Testis (tissue), 3 donors: Measurements from ENCODE around the gene TGFBI. TPM values are rescaled to one million over a fixed set of nuclear protein-coding genes. Genes with fewer than 3 reads are reported as not detected.

Experiments
- DNase-seq: peaks from one replicate; pipeline ENCODE4 v3.0.0-alpha.2; 2019
- H3K27ac ChIP-seq, 2 donors: fragments of 200-600 bp; sonication (generic); one replicate each; pipeline ENCODE4 v1.5.1; 2019
- H3K27me3 ChIP-seq: fragments of 200-600 bp; sonication (generic); one replicate; pipeline ENCODE4 v1.5.1; 2019
- H3K36me3 ChIP-seq: fragments of 200-600 bp; sonication (generic); one replicate; pipeline ENCODE4 v1.5.1; 2017; ENCODE audit warnings: low read depth; ENCODE audit errors: missing control alignments
- H3K4me1 ChIP-seq: fragments of 200-600 bp; sonication (generic); one replicate; pipeline ENCODE4 v1.5.1; 2019
- H3K4me3 ChIP-seq, 2 donors: fragments of 200-600 bp; sonication (generic); one replicate each; pipeline ENCODE4 v1.5.1; 2017 to 2019
- H3K9me3 ChIP-seq: fragments of 200-600 bp; sonication (generic); one replicate; pipeline ENCODE4 v1.5.1; 2017
- POLR2A ChIP-seq: fragments of 450-650 bp; IDR thresholded peaks from one replicate; pipeline ENCODE4 v1.6.1; 2017; ENCODE audit warnings: antibody characterized with exemption, mild to moderate bottlenecking, moderate library complexity
- WGBS, 2 donors: methylation state at CpG; one replicate each; pipeline ENCODE4 v1.1.5; 2018; 5-methylcytosine and 5-hydroxymethylcytosine counted together
- intact Hi-C: fragments of 100-400 bp; cut with DNase I; formaldehyde crosslinking; loops from one replicate; pipeline ENCODE4 v1.15.1; 2023; ENCODE audit warnings: low total_unique reads
- polyA plus RNA-seq: library from polyadenylated mRNA; stranded (reverse); fragments of 350-450 nt; fragmentation: Illumina TruSeq; extraction: RNeasy Lipid Tissue Mini Kit (QIAGEN cat#74804); gene quantifications from one replicate; pipeline ENCODE4 v1.2.3, GENCODE V29; 2014; ENCODE audit warnings: low read depth, low replicate concordance; ENCODE audit not compliant: insufficient read depth
- total RNA-seq, 2 donors: library from RNA; depleted of rRNA; stranded (reverse); fragments of >200 nt; gene quantifications; one replicate each; pipeline ENCODE4 v1.2.3, GENCODE V29; 2016
- TF ChIP-seq, protein P1 (sequence below), 3 experiments: fragments of 450-650 bp in 2 of 3; fragments of 200-600 bp in 1 of 3; sonication (generic) in 1 of 3; IDR thresholded peaks; one replicate each; pipeline ENCODE4 v1.5.1; 2016 to 2019; ENCODE audit warnings: antibody characterized with exemption in 3 of 3, mild to moderate bottlenecking in 2 of 3, moderate library complexity in 1 of 3

TGFBI gene
- total and polyA plus RNA-seq, 3 donors from 2014 or later = 9.0 to 77.2 (median 15.4) TPM

DNA sequence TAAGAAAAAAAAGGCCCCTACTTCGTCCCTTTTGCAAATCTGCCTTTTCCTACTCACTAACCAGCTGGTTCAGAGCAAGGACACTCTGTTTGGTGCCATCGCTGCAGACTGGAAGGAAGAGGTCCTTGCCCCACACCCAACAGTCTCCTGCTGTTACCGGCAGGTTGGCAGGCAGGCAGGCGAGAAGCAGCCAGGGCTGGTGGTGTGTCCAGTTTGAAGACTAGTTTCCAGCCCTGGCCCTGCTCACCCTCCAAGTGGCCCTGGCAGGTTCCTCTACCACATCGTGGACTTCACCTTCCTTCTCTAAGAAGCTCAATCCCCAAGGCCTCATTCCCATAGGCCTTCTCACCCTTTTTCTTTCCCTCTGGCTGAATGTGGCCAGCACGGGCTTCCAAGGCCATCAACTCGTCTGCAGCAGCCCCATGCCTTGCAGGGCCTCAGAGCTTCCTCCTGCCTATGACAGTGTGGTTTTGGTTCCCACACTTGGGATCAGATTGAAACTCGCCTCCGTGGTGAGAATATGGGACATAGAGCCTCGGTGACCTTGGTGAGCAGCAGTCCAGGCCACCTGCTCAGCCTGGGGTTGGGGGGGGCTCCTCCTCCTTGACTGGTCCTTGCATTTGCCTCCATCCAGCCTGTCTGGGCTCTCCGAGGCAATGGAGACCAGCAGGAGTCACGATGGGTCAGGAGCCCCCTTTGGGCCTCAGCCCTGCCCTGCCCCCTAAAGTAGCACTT lies 22.9 kb downstream of the TGFBI start:
- TF ChIP-seq, protein P1, sequence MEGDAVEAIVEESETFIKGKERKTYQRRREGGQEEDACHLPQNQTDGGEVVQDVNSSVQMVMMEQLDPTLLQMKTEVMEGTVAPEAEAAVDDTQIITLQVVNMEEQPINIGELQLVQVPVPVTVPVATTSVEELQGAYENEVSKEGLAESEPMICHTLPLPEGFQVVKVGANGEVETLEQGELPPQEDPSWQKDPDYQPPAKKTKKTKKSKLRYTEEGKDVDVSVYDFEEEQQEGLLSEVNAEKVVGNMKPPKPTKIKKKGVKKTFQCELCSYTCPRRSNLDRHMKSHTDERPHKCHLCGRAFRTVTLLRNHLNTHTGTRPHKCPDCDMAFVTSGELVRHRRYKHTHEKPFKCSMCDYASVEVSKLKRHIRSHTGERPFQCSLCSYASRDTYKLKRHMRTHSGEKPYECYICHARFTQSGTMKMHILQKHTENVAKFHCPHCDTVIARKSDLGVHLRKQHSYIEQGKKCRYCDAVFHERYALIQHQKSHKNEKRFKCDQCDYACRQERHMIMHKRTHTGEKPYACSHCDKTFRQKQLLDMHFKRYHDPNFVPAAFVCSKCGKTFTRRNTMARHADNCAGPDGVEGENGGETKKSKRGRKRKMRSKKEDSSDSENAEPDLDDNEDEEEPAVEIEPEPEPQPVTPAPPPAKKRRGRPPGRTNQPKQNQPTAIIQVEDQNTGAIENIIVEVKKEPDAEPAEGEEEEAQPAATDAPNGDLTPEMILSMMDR (IDR thresholded peaks at IDR 0.05) = no peak
- TF ChIP-seq POLR2A = no peak
- Histone ChIP-seq H3K9me3 (no peaks in the 10 kb centered on the region), H3K36me3 (no peaks in the 10 kb centered on the region), H3K4me3 (no peak overlapping the region), H3K4me1 (no peaks in the 10 kb centered on the region), H3K27ac (no peak overlapping the region), H3K27me3 (no peaks in the 10 kb centered on the region)
- DNase-seq = no peak
- intact Hi-C loops = loop anchor here (10.0 kb wide), 1 partner anchor 97 kb away; the partner anchor contains the start of gene LECT2
- 79 to 89% methylated on average over 9 to 12 of the region's 12 CpGs for WGBS, 2 donors

DNA sequence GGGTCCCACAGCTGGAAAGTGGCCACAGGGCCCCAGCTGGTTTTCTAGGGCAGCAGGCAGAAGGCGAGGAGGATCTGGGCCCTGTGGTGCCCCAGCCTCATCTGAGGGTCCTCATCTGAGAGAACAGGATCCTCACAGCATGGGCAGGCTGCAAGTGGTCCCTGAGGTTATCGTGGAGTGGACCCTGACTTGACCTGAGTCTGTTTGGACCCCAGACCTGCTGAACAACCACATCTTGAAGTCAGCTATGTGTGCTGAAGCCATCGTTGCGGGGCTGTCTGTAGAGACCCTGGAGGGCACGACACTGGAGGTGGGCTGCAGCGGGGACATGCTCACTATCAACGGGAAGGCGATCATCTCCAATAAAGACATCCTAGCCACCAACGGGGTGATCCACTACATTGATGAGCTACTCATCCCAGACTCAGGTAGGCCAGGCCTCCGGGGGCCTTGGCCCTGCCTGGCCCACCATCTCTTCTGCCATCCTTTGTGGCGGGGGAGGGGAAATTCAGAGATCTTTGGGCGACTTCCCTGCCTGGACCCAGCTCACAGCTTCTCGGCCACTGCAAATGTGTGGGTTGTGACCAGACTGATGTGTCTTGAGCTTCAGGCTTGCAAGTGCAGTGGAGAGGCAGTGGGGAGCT lies 24.0 kb downstream of the TGFBI start:
- Histone ChIP-seq H3K27ac (no peak overlapping the region), H3K4me1 (peaks cover 1% of the 10 kb centered on the region), H3K36me3 (no peaks in the 10 kb centered on the region), H3K4me3 (no peak overlapping the region), H3K9me3 (no peaks in the 10 kb centered on the region), H3K27me3 (no peaks in the 10 kb centered on the region)
- WGBS, 2 donors = 97 to 100% methylated on average over 10 to 13 of the region's 13 CpGs
- TF ChIP-seq, protein P1 (IDR thresholded peaks at IDR 0.05) = no peak
- no peak for TF ChIP-seq POLR2A
- intact Hi-C loops = loop anchor here (10.0 kb wide), 1 partner anchor 98 kb away; the partner anchor contains the start of gene LECT2
- DNase-seq = no peak

- no peaks in the 10 kb centered on the region for H3K27me3 ChIP-seq
- 83 to 90% methylated on average over 6 of the region's 6 CpGs for WGBS, 2 donors
- no peak for DNase-seq
- H3K27ac ChIP-seq = no peak overlapping the region
- intact Hi-C loops = loop anchor here (10.0 kb wide), 1 partner anchor 99 kb away; the partner anchor contains the start of gene LECT2
- no peak for TF ChIP-seq POLR2A
- TF ChIP-seq, protein P1 (IDR thresholded peaks at IDR 0.05) = no peak
- H3K4me1 ChIP-seq = peaks cover 8% of the 10 kb centered on the region
- no peaks in the 10 kb centered on the region for H3K36me3 ChIP-seq
- H3K4me3 ChIP-seq = no peak overlapping the region
- no peaks in the 10 kb centered on the region for H3K9me3 ChIP-seq
Observed at GRCh38 chr5:136053336-136054141, 24.8 kb downstream of the TGFBI start.

GRCh38 chr5:136054142-136055019 lies 25.6 kb downstream of the TGFBI start:
- 72 to 88% methylated on average over 7 of the region's 7 CpGs for WGBS, 2 donors
- H3K9me3 ChIP-seq = no peaks in the 10 kb centered on the region
- intact Hi-C loops = loop anchor here (10.0 kb wide), 1 partner anchor 100 kb away; the partner anchor contains the start of gene LECT2
- TF ChIP-seq, protein P1 (IDR thresholded peaks at IDR 0.05) = no peak
- H3K36me3 ChIP-seq = no peaks in the 10 kb centered on the region
- no peak overlapping the region for H3K27ac ChIP-seq
- DNase-seq = no peak
- H3K4me1 ChIP-seq = peaks cover 11% of the 10 kb centered on the region
- no peak overlapping the region for H3K4me3 ChIP-seq
- H3K27me3 ChIP-seq = no peaks in the 10 kb centered on the region
